PC-9 (cell line): ENCODE results near the gene EYA2. TPM values are rescaled to one million over a fixed set of nuclear protein-coding genes. Genes with fewer than 3 reads are reported as not detected.

Experiments used
- BruUV-seq: library from RNA; stranded (reverse); fragments of 400-500 nt; replicated peaks from 2 replicates; lab custom pipeline; 2021; lab: Mats Ljungman, UMichigan
- CTCF ChIA-PET: fragments of 300-600 bp; sonication (Branson Sonifier 250); formaldehyde crosslinking; loops from one replicate; lab custom pipeline; 2022; ENCODE audit warnings: antibody characterized with exemption; lab: Charles Lee
- POLR2A ChIA-PET: fragments of 300-600 bp; sonication (Branson Sonifier 250); formaldehyde crosslinking; loops from one replicate; lab custom pipeline; 2022; ENCODE audit warnings: antibody characterized with exemption; ENCODE audit not compliant: unreplicated experiment; lab: Charles Lee
- DNase-seq, 2 experiments: peaks; one replicate each; pipeline versions ENCODE4 v3.0.0 to v3.0.0-alpha.2; 2015 to 2022; ENCODE audit warnings: mixed read lengths in 1 of 2
- H2AFZ ChIP-seq: fragments of 200-600 bp; sonication (generic); 2 replicates; pipeline ENCODE4 v1.8.1; 2017; ENCODE audit warnings: antibody characterized with exemption
- H3F3A ChIP-seq: fragments of 200-600 bp; sonication (generic); 2 replicates; pipeline ENCODE4 v1.8.1; 2017; ENCODE audit warnings: antibody characterized with exemption, mild to moderate bottlenecking, low read depth; ENCODE audit not compliant: insufficient read depth
- H3K27ac ChIP-seq: fragments of 200-600 bp; sonication (generic); 2 replicates; pipeline ENCODE4 v1.6.1; 2016; ENCODE audit warnings: mixed run types
- H3K27me3 ChIP-seq: fragments of 200-600 bp; sonication (generic); 2 replicates; pipeline ENCODE4 v1.6.1; 2016; ENCODE audit warnings: low read depth, mixed run types; ENCODE audit not compliant: insufficient read depth
- H3K36me3 ChIP-seq: fragments of 200-600 bp; sonication (generic); 2 replicates; pipeline ENCODE4 v1.6.1; 2016; ENCODE audit warnings: low read depth, mixed run types
- H3K4me1 ChIP-seq: fragments of 200-600 bp; sonication (generic); replicated peaks from 2 replicates; pipeline ENCODE4 v1.6.1; 2016; ENCODE audit warnings: mixed run types; ENCODE audit not compliant: insufficient read depth
- H3K4me2 ChIP-seq: fragments of 200-600 bp; sonication (generic); 2 replicates; pipeline ENCODE4 v1.6.1; 2017; ENCODE audit warnings: mixed run types
- H3K4me3 ChIP-seq: fragments of 200-600 bp; sonication (generic); 2 replicates; pipeline ENCODE4 v1.6.1; 2016; ENCODE audit warnings: mixed run types
- H3K79me2 ChIP-seq: fragments of 200-600 bp; sonication (generic); 2 replicates; pipeline ENCODE4 v1.6.1; 2017; ENCODE audit warnings: low read depth, mixed run types
- H3K9me2 ChIP-seq: fragments of 200-600 bp; sonication (generic); 2 replicates; pipeline ENCODE4 v1.8.1; 2017; ENCODE audit warnings: mild to moderate bottlenecking; ENCODE audit not compliant: insufficient read depth
- H3K9me3 ChIP-seq: fragments of 200-600 bp; sonication (generic); 2 replicates; pipeline ENCODE4 v1.8.1; 2016; ENCODE audit warnings: low read depth; ENCODE audit not compliant: insufficient read depth
- H4K20me1 ChIP-seq: fragments of 200-600 bp; sonication (generic); 2 replicates; pipeline ENCODE4 v1.8.1; 2017; ENCODE audit not compliant: insufficient read depth
- CTCF ChIP-seq: fragments of 200-600 bp; sonication (generic); conservative IDR thresholded peaks from 2 replicates; pipeline ENCODE4 v1.6.1; 2017; ENCODE audit warnings: mixed run types, antibody characterized with exemption, mild to moderate bottlenecking, moderate library complexity
- EZH2 ChIP-seq: fragments of 200-600 bp; sonication (generic); IDR thresholded peaks from 2 replicates; pipeline ENCODE4 v1.8.0; 2017; ENCODE audit warnings: antibody characterized with exemption, low read depth
- intact Hi-C: fragments of 100-400 bp; cut with micrococcal nuclease; formaldehyde crosslinking; loops from one replicate; pipeline ENCODE4 v1.10.0; 2022; ENCODE audit not compliant: unreplicated experiment
- total RNA-seq: library from RNA; stranded (reverse); gene quantifications from 2 replicates; pipeline ENCODE4 v1.2.3, GENCODE V29; 2021

The EYA2 gene
- total RNA-seq, 1 experiment from 2014 or later = not detected

- H3K4me3 ChIP-seq = no peak overlapping the region
- H3K36me3 ChIP-seq = peaks cover 51% of the 10 kb centered on the region
- intact Hi-C loops = no loop called here
- peaks cover 16% of the 10 kb centered on the region for H4K20me1 ChIP-seq
- no peak overlapping the region for H3K4me2 ChIP-seq
- BruUV-seq = no TSS peak
- no peaks in the 10 kb centered on the region for H3K9me2 ChIP-seq
- no peak overlapping the region for H2AFZ ChIP-seq
- POLR2A ChIA-PET = no interaction called here
- TF ChIP-seq EZH2 (no peak), CTCF (no peak)
- no peak for DNase-seq
- H3K27me3 ChIP-seq = no peaks in the 10 kb centered on the region
- no peaks in the 10 kb centered on the region for H3K79me2 ChIP-seq
- no peaks in the 10 kb centered on the region for H3K9me3 ChIP-seq
- CTCF ChIA-PET = no interaction called here
- peaks cover 14% of the 10 kb centered on the region for H3K4me1 ChIP-seq
- H3K27ac ChIP-seq = no peak overlapping the region
- peaks cover 32% of the 10 kb centered on the region for H3F3A ChIP-seq
Observed at GRCh38 chr20:47211036-47211435, 316.4 kb downstream of the EYA2 start.

- H3K4me1 ChIP-seq = no peaks in the 10 kb centered on the region
- no TSS peak for BruUV-seq
- no peak overlapping the region for H3K4me2 ChIP-seq
- no peak overlapping the region for H3K4me3 ChIP-seq
- peaks cover 26% of the 10 kb centered on the region for H4K20me1 ChIP-seq
- H3K9me3 ChIP-seq = no peaks in the 10 kb centered on the region
- no peaks in the 10 kb centered on the region for H3K27me3 ChIP-seq
- peaks cover 22% of the 10 kb centered on the region for H3F3A ChIP-seq
- H3K36me3 ChIP-seq = peaks cover 62% of the 10 kb centered on the region
- TF ChIP-seq CTCF (no peak), EZH2 (no peak)
- H3K9me2 ChIP-seq = no peaks in the 10 kb centered on the region
- peak in 1 of 2 experiments; percentile 4 for DNase-seq
- intact Hi-C loops = no loop called here
- CTCF ChIA-PET = interaction anchor here (0.6 kb wide), 1 partner anchor 17 kb away, joined by 3 read pairs; no protein-coding TSS in a partner anchor
- POLR2A ChIA-PET = no interaction called here
- no peak overlapping the region for H2AFZ ChIP-seq
- no peak overlapping the region for H3K27ac ChIP-seq
- H3K79me2 ChIP-seq = no peaks in the 10 kb centered on the region
Observed at GRCh38 chr20:47212606-47213207, 318.1 kb downstream of the EYA2 start.

- no peak for TF ChIP-seq EZH2
- intact Hi-C loops = no loop called here
- Histone ChIP-seq H2AFZ (no peak overlapping the region), H3K27me3 (no peaks in the 10 kb centered on the region), H3K27ac (no peak overlapping the region), H3K9me3 (no peaks in the 10 kb centered on the region), H3F3A (peaks cover 22% of the 10 kb centered on the region), H3K4me2 (no peak overlapping the region), H3K4me3 (no peak overlapping the region), H3K79me2 (no peaks in the 10 kb centered on the region), H4K20me1 (peaks cover 26% of the 10 kb centered on the region), H3K9me2 (no peaks in the 10 kb centered on the region), H3K36me3 (peaks cover 63% of the 10 kb centered on the region), H3K4me1 (no peaks in the 10 kb centered on the region)
- DNase-seq = peak in 1 of 2 experiments; percentile 21
- CTCF ChIA-PET = no interaction called here
- POLR2A ChIA-PET = no interaction called here
- BruUV-seq = no TSS peak
Observed at GRCh38 chr20:47213966-47214365, 319.3 kb downstream of the EYA2 start.
